Cardiac fibroblast (primary cell): ENCODE results near the gene FAM131C.

Experiments
- DNase-seq, 2 donors: peaks; one replicate each; pipeline versions ENCODE4 v3.0.0 to v3.0.0-alpha.2; 2010; ENCODE audit warnings: low read depth in 2 of 2
- H3K4me3 ChIP-seq, 2 donors: replicated peaks in 1 of 2; 1 replicate in 1 of 2; 2 replicates in 1 of 2; pipeline ENCODE4 v1.5.1; 2011; ENCODE audit warnings: low read depth in 2 of 2, low read length in 2 of 2, mild to moderate bottlenecking in 2 of 2, moderate library complexity in 1 of 2
- TF ChIP-seq, protein P1 (sequence below): IDR thresholded peaks from one replicate; pipeline ENCODE4 v1.5.1; 2011; ENCODE audit warnings: low read depth, mild to moderate bottlenecking, low read length, inconsistent platforms

The FAM131C gene

DNA sequence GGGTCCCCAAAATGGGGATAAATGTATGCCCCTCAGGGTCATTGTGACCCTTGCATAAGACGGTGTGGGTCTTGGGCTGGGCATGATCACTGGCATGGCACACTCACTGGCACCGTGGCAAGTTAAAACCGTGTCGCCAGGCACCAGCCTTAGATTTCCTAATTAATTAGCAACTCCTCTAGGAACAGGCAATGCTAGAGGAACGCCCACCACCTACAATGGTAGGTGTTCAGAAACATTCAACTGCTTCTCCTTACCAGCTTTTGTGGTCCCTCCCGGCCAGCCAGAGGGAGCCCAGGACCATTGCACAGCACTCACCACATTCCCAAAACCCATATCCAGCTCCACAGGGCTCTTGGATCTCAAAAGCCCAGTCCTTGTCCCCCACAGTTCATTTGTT, 46.1 kb upstream of the FAM131C start:
- no peak overlapping the region for H3K4me3 ChIP-seq
- DNase-seq: no peak
- TF ChIP-seq, protein P1, sequence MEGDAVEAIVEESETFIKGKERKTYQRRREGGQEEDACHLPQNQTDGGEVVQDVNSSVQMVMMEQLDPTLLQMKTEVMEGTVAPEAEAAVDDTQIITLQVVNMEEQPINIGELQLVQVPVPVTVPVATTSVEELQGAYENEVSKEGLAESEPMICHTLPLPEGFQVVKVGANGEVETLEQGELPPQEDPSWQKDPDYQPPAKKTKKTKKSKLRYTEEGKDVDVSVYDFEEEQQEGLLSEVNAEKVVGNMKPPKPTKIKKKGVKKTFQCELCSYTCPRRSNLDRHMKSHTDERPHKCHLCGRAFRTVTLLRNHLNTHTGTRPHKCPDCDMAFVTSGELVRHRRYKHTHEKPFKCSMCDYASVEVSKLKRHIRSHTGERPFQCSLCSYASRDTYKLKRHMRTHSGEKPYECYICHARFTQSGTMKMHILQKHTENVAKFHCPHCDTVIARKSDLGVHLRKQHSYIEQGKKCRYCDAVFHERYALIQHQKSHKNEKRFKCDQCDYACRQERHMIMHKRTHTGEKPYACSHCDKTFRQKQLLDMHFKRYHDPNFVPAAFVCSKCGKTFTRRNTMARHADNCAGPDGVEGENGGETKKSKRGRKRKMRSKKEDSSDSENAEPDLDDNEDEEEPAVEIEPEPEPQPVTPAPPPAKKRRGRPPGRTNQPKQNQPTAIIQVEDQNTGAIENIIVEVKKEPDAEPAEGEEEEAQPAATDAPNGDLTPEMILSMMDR: no peak

DNA sequence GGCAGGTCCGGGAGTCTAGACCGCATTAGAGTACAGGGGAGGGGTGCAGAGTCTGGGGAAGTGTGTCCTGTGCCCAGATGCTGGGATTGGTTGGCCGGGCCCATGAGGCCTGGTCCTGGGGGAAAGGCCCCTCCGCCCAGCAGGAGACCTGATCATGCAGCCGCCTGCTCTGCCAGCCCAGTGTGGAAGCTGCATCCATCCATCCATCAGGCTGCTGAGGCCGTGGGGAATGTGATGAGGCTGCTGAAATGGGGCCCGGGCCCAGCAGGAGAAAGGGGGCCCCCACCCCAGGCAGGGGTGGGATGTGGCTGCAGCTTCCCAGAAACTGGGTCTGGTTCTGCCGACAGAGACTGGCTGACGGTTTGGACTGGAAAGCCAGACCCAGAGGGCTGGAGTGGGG, 45.3 kb upstream of the FAM131C start:
- DNase-seq: no peak
- TF ChIP-seq, protein P1: no peak
- H3K4me3 ChIP-seq: no peak overlapping the region

DNA sequence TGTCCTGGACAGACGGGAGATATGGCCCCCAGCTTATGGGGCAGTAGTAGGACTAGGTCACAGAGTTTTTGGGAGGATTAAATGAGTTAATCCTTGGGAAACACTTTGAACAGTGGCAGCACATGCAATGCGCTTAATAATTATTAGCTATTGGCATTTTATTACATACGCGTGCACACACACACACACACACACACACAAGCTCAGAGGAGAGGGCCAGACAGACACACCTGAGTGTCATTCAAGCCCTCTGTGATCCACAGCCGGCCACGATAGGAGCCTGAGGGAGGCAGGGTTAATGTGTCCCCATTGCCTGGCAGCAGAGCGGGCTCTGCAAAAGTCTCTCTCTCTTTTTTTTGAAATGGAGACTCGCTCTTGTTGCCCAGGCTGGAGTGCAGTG, 44.5 kb upstream of the FAM131C start:
- TF ChIP-seq, protein P1: no peak
- DNase-seq: no peak
- no peak overlapping the region for H3K4me3 ChIP-seq

DNA sequence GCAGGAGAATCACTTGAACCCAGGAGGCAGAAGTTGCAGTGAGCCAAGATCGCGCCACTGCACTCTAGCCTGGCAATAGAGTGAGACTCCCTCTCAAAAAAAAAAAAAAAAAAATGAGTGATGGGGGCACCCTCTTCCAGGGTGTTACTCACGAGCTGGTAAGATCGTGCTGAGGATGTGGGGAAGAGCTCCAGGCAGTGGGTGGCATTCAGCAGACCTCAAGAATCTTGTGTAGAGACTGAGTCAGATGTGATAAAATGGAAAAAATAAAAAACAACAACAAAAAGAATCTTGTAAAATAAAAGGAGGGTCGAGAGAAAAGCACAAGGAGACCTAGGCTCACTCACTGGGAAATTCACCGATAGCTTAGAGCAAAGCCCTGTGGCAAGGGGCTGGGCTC, 43.9 kb upstream of the FAM131C start:
- DNase-seq: peak; percentile 25 to 26
- TF ChIP-seq, protein P1: no peak
- no peak overlapping the region for H3K4me3 ChIP-seq

DNA sequence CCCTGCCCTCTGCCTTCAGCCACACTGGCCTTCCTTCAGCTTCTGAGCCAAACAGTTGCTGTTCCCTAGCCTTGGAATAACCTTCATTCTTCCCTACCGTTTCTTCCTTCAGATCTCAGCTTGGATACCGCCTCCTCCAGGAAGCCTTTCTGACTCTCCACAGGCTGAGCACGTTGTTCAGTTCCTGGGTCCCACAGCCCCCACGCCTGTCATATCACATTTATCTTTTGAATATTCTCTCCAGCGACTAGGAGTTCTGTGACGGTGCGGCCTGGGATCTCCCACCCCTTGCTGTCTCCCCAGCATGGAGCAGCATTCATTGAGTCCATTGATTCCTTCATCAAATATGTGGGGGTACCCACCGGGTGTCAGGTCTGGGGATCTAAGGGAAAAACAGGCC, 43.2 kb upstream of the FAM131C start:
- TF ChIP-seq, protein P1: no peak
- DNase-seq: no peak

DNA sequence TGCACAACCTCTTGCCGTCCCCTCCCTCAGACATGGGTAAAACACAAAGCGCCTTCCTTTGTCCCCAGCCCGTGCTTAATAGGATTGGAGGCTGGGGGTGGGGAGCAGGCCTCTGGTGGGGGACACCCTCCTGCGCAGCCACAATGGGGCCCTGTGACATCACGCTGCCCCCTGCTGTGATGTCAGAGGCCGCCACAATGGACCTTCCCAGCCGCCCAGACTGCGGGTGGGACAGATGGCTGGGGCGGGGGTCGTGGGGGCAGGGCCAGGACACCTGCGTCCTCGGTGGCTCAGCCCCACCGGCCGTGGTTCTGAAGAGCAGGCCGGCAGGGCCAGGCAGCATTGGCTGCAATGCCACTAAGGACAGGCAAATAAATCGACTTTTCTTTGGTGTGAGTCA, 42.6 kb upstream of the FAM131C start:
- no peak for DNase-seq
- H3K4me3 ChIP-seq: no peak overlapping the region
- TF ChIP-seq, protein P1: no peak

More for the DNA sequence above, 43.2 kb upstream of the FAM131C start:
- no peak overlapping the region for H3K4me3 ChIP-seq

DNA sequence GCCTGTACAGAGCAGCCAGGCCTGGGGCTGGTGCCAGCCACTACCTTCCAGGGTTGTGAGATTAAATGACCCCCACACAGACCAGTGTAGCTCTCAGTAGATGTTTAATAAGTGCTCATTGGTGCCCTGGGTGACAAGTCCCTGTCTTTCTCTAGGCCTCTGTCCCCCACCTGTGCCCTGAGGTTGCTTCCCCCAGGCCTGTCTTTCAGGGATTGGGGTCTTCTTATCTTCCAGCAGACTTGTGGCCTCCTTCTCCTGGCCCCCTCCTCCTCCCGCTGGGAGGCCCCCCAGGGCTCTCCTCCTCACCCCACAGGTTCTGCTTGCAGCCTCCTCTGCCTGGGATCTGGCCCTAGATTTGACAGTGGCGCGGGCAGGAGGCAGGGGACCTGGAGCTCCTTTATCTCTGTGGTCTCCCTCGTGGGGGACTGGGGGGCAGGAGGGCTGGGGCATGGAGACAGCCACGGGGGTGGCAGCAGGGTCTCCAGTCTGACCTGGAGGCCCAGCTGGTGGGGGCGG, 42.1 kb upstream of the FAM131C start:
- TF ChIP-seq, protein P1: no peak
- no peak for DNase-seq
- no peak overlapping the region for H3K4me3 ChIP-seq
